H9 (cell line): Measurements from ENCODE around the gene SPEM3. TPM values are rescaled to one million over a fixed set of nuclear protein-coding genes. Genes with fewer than 3 reads are reported as not detected.

ENCODE experiments used
- DNase-seq: peaks from one replicate; pipeline ENCODE4 v3.0.0-alpha.2; 2017
- H2AFZ ChIP-seq: one replicate; pipeline ENCODE4 v1.6.1; 2013; ENCODE audit warnings: mild to moderate bottlenecking, low read length, control low read depth, moderate library complexity
- H2AK5ac ChIP-seq: 2 replicates; pipeline ENCODE4 v1.6.1; 2013; ENCODE audit warnings: low read length, control low read depth, mixed read lengths; ENCODE audit not compliant: insufficient read length
- H2BK120ac ChIP-seq: one replicate; pipeline ENCODE4 v1.6.1; 2013; ENCODE audit warnings: low read depth, mild to moderate bottlenecking, low read length, control low read depth, inconsistent platforms; ENCODE audit not compliant: poor library complexity, severe bottlenecking
- H2BK12ac ChIP-seq: 2 replicates; pipeline ENCODE4 v1.6.1; 2013; ENCODE audit warnings: low read length, control low read depth, mixed read lengths, low read depth; ENCODE audit not compliant: insufficient read length
- H2BK15ac ChIP-seq: 2 replicates; pipeline ENCODE4 v1.6.1; 2013; ENCODE audit warnings: low read depth, low read length, control low read depth
- H2BK20ac ChIP-seq: one replicate; pipeline ENCODE4 v1.6.1; 2013; ENCODE audit warnings: low read depth, mild to moderate bottlenecking, low read length, control low read depth, inconsistent platforms; ENCODE audit not compliant: poor library complexity, severe bottlenecking
- H2BK5ac ChIP-seq: 2 replicates; pipeline ENCODE4 v1.6.1; 2013; ENCODE audit warnings: low read length, control low read depth, mixed read lengths; ENCODE audit not compliant: insufficient read length
- H3K14ac ChIP-seq: 2 replicates; pipeline ENCODE4 v1.6.1; 2013; ENCODE audit warnings: low read length, control low read depth; ENCODE audit not compliant: insufficient read depth
- H3K18ac ChIP-seq: 2 replicates; pipeline ENCODE4 v1.6.1; 2013; ENCODE audit warnings: low read depth, mild to moderate bottlenecking, mixed read lengths, low read length, control low read depth; ENCODE audit not compliant: insufficient read length
- H3K23ac ChIP-seq: 2 replicates; pipeline ENCODE4 v1.6.1; 2013; ENCODE audit warnings: low read length, control low read depth, mixed read lengths, low read depth; ENCODE audit not compliant: insufficient read length
- H3K23me2 ChIP-seq: 2 replicates; pipeline ENCODE4 v1.6.1; 2013; ENCODE audit warnings: low read depth, mild to moderate bottlenecking, mixed read lengths, low read length, control low read depth; ENCODE audit not compliant: insufficient read length, poor library complexity, severe bottlenecking
- H3K27ac ChIP-seq: 2 replicates; pipeline ENCODE4 v1.5.1; 2013; ENCODE audit warnings: low read length, control low read depth, mixed read lengths, low read depth; ENCODE audit not compliant: insufficient read length
- H3K27me3 ChIP-seq: 2 replicates; pipeline ENCODE4 v1.6.1; 2013; ENCODE audit warnings: low read length, control low read depth, inconsistent platforms; ENCODE audit not compliant: insufficient read depth
- H3K4ac ChIP-seq: 2 replicates; pipeline ENCODE4 v1.6.1; 2013; ENCODE audit warnings: low read depth, mild to moderate bottlenecking, control low read depth, inconsistent platforms, low read length, moderate library complexity
- H3K4me1 ChIP-seq: 2 replicates; pipeline ENCODE4 v1.6.1; 2013; ENCODE audit warnings: low read length, control low read depth, inconsistent platforms; ENCODE audit not compliant: insufficient read depth
- H3K4me2 ChIP-seq: 2 replicates; pipeline ENCODE4 v1.6.1; 2013; ENCODE audit warnings: low read length, control low read depth, mixed read lengths; ENCODE audit not compliant: insufficient read length, insufficient read depth
- H3K56ac ChIP-seq: 2 replicates; pipeline ENCODE4 v1.6.1; 2013; ENCODE audit warnings: low read depth, mild to moderate bottlenecking, mixed read lengths, low read length, control low read depth; ENCODE audit not compliant: insufficient read length
- H3K79me1 ChIP-seq: 2 replicates; pipeline ENCODE4 v1.6.1; 2013; ENCODE audit warnings: low read depth, mild to moderate bottlenecking, moderate library complexity, low read length, control low read depth, inconsistent platforms; ENCODE audit not compliant: insufficient read depth, poor library complexity, severe bottlenecking
- H3K79me2 ChIP-seq: 2 replicates; pipeline ENCODE4 v1.6.1; 2013; ENCODE audit warnings: low read length, control low read depth, inconsistent platforms; ENCODE audit not compliant: insufficient read depth
- H3K9ac ChIP-seq: 2 replicates; pipeline ENCODE4 v1.6.1; 2013; ENCODE audit warnings: low read length, control low read depth, mixed read lengths; ENCODE audit not compliant: insufficient read length; ENCODE audit errors: extremely low read depth
- H3K9me3 ChIP-seq: one replicate; pipeline ENCODE4 v1.6.1; 2013; ENCODE audit warnings: low read depth, low read length, inconsistent platforms; ENCODE audit not compliant: control insufficient read depth
- H3T11ph ChIP-seq: one replicate; pipeline ENCODE4 v1.6.1; 2013; ENCODE audit warnings: mild to moderate bottlenecking, low read length, control low read depth, inconsistent platforms
- H4K20me1 ChIP-seq: one replicate; pipeline ENCODE4 v1.6.1; 2013; ENCODE audit not compliant: control insufficient read depth, insufficient read length, insufficient read depth
- H4K5ac ChIP-seq: 2 replicates; pipeline ENCODE4 v1.6.1; 2013; ENCODE audit warnings: low read depth, mild to moderate bottlenecking, mixed read lengths, low read length, control low read depth; ENCODE audit not compliant: insufficient read length
- H4K8ac ChIP-seq: replicated peaks from 2 replicates; pipeline ENCODE4 v1.6.1; 2013; ENCODE audit warnings: low read length, control low read depth, mixed read lengths, low read depth; ENCODE audit not compliant: insufficient read length
- H4K91ac ChIP-seq: 2 replicates; pipeline ENCODE4 v1.6.1; 2013; ENCODE audit warnings: low read depth, mild to moderate bottlenecking, moderate library complexity, mixed read lengths, low read length, control low read depth; ENCODE audit not compliant: insufficient read length
- H3K27ac Mint-ChIP-seq, 3 experiments: 2 replicates in 2 of 3; 3 replicates in 1 of 3; pipeline ENCODE4 v1.8.0; 2020 to 2021; ENCODE audit warnings: mixed read lengths in 3 of 3, mild to moderate bottlenecking in 1 of 3, moderate library complexity in 1 of 3
- H3K27me3 Mint-ChIP-seq: 2 replicates; pipeline ENCODE4 v1.8.0; 2021; ENCODE audit warnings: low read depth, mild to moderate bottlenecking, moderate library complexity, mixed read lengths
- H3K36me3 Mint-ChIP-seq, 3 experiments: 2 replicates in 2 of 3; 3 replicates in 1 of 3; pipeline ENCODE4 v1.8.0; 2020 to 2021; ENCODE audit warnings: low read depth in 3 of 3, mixed read lengths in 3 of 3; ENCODE audit not compliant: insufficient read depth in 1 of 3
- H3K4me1 Mint-ChIP-seq, 2 experiments: 2 replicates each; pipeline ENCODE4 v1.8.0; 2020; ENCODE audit warnings: mixed read lengths in 2 of 2
- H3K4me3 Mint-ChIP-seq, 2 experiments: 2 replicates in 1 of 2; 3 replicates in 1 of 2; pipeline ENCODE4 v1.8.0; 2020 to 2021; ENCODE audit warnings: mild to moderate bottlenecking in 2 of 2, mixed read lengths in 2 of 2, moderate library complexity in 1 of 2
- H3K9me3 Mint-ChIP-seq, 2 experiments: 2 replicates in 1 of 2; 3 replicates in 1 of 2; pipeline ENCODE4 v1.8.0; 2020; ENCODE audit warnings: mild to moderate bottlenecking in 2 of 2, mixed read lengths in 2 of 2, moderate library complexity in 1 of 2
- CTCF ChIP-seq: fragments of 200-600 bp; sonication (generic); conservative IDR thresholded peaks from 3 replicates; pipeline ENCODE4 v1.8.0; 2021; ENCODE audit warnings: antibody characterized with exemption, mild to moderate bottlenecking
- WGBS: extraction: QIAGEN DNeasy Blood & Tissue Kit; methylation state at CpG from one replicate; pipeline ENCODE4 v1.1.7; 2013; ENCODE audit warnings: missing lambda C conversion rate, low lambda C conversion rate, mixed read lengths; ENCODE audit not compliant: insufficient read length; ENCODE audit errors: extremely low coverage; 5-methylcytosine and 5-hydroxymethylcytosine counted together
- total RNA-seq: library from RNA; stranded (reverse); gene quantifications from 2 replicates; pipeline ENCODE4 v1.2.1, GENCODE V29; 2021

The SPEM3 gene
- total RNA-seq, 1 experiment from 2014 or later = not detected

- Histone ChIP-seq H3K4me1 (no peaks in the 10 kb centered on the region), H2AK5ac (no peak overlapping the region), H2BK12ac (no peak overlapping the region), H3K27me3 (no peaks in the 10 kb centered on the region), H3K27ac (no peak overlapping the region), H3K18ac (no peak overlapping the region), H3K79me2 (no peaks in the 10 kb centered on the region), H3T11ph (no peak overlapping the region), H3K14ac (no peak overlapping the region), H3K9ac (no peak overlapping the region), H3K23me2 (no peaks in the 10 kb centered on the region), H2AFZ (no peak overlapping the region), H2BK15ac (no peak overlapping the region), H4K5ac (no peak overlapping the region), H3K56ac (no peak overlapping the region), H3K9me3 (no peaks in the 10 kb centered on the region), H4K8ac (no peak overlapping the region), H2BK20ac (no peak overlapping the region), H4K20me1 (no peaks in the 10 kb centered on the region), H3K4me2 (no peak overlapping the region), H3K79me1 (no peaks in the 10 kb centered on the region), H3K23ac (no peak overlapping the region), H2BK5ac (no peak overlapping the region), H2BK120ac (no peak overlapping the region), H3K4ac (no peak overlapping the region), H4K91ac (no peak overlapping the region)
- TF ChIP-seq CTCF = no peak
- Mint-ChIP-seq H3K4me3 (no peak overlapping the region; a peak in 1 of 5 replicates), H3K36me3 (peaks cover 8 to 30% (median 30%) of the 10 kb centered on the region in 3 experiments; a peak in 6 of 7 replicates), H3K9me3 (no peaks in the 10 kb centered on the region), H3K27ac (peak overlapping the region in 1 of 3 experiments; percentile 47; a peak in 2 of 7 replicates), H3K27me3 (no peaks in the 10 kb centered on the region), H3K4me1 (peaks cover 9 to 26% of the 10 kb centered on the region in 2 experiments)
- no CpG with 5 or more reads among the region's 18 CpGs for WGBS
- no peak for DNase-seq
These were observed 10.0 kb upstream of the SPEM3 start for GRCh38 chr17:7418472-7419152.
